Measurements from ENCODE around the gene CCDC88A.
"Not testable (repeated sequence)": the region's sequence is repeated elsewhere in the genome, so short reads cannot be mapped to it uniquely, and the experiment has no call there.

Gene CCDC88A

DNA sequence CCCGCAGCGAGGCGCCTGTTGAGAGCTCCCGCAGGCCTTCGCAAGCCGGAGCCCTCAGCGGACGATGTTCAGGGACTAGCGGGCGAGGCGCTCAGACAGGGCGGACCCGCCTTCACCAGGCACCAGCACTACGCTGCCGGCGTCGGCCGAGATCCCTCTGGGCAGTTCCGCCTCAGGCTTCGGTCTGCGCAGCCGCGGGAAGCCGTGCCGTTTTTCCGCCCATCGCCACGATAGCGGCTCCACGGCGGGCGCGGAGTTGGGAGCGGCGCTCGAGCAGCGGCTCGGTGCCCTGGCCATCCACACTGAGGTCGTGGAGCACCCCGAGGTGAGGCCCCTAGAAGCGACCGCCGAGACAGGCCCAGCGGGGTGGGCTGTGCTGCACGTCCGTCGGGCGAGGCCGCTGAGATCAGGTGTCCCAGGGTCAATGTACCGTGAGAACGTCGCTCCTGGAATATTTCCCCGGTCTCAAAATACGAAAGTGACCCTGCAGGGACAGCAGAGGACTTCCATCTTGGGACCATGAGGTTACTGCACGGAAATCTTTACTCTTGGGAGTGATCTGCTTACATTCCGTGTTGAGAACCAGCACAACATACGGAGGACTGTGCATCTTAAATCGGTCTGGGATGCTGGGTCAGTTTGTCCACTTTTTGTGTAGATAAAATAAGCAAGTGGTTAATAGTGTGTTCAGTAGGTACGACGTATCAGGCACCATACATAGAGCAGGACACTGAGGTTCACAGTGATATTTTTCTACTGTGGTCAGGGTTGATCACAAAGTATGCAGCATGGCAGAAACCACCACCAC lies 137.3 kb downstream of the CCDC88A start:
- DNase-seq, result peak; percentile 82

DNA sequence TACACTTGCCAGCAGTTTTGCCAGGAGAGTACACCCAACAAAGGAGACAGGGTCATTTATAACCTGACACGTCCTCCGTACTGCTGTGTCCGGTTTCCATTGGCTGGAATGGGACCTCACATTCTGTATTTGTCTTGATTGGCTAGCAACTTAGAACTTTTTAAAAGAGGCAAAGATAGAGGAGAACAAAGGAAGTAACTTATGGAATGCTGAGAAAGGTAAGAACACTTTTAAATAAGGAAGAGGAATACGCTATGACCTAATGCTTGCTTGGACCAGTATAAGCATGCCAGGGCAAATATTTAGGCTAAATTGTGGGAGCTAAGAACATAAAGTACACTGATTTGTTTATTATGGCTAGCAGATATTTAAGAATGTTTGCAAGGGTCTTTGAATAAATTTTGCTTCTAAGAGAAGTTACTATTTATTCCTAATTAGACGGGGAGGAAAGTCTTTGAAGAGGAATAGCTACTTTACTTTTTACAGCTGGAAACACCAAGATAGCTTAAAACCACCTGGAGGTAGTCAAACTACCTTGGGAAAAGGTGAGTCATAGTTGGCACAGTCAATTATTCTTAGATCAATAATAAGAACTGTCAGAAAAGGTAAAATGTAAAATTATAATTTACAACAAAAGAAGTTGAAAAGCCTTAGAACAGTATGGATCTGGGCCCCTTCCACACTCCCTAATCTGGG lies 138.7 kb downstream of the CCDC88A start:
- DNase-seq, result not testable (repeated sequence)

DNA sequence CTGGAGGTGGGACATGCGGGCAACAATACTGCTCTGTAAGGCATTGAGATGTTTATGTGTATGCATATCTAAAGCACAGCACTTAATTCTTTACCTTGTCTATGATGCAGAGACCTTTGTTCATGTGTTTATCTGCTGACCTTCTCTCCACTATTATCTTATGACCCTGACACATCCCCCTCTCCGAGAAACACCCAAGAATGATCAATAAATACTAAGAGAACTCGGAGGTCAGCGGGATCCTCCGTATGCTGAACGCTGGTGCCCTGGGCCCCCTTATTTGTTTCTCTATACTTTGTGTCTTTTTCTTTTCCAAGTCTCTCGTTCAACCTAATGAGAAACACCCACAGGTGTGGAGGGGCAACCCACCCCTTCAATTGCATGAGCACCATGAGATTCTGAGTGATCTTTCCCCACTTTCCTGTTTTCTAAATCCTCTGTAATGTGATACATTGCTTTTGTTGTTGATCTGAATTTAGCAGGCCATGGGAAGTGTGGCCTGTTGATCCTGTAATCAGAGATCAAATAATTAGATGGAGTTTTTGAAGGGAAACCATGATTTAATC lies 139.7 kb downstream of the CCDC88A start:
- not testable (repeated sequence) for DNase-seq

DNA sequence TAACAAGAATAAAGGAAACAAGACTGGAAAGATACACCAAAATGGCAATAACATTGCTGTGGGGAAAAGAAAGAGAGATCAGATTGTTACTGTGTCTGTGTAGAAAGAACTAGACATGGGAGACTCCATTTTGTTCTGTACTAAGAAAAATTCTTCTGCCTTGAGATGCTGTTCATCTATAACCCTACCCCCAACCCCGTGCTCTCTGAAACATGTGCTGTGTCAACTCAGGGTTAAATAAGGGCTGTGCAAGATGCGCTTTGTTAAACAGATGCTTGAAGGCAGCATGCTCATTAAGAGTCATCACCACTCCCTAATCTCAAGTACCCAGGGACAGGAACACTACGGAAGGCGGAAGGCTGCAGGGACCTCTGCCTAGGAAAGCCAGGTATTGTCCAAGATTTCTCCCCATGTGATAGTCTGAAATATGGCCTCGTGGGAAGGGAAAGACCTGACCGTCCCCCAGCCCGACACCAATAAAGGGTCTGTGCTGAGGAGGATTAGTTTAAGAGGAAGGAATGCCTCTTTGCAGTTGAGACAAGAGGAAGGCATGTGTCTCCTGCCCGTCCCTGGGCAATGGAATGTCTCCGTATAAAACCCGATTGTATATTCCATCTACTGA lies 140.3 kb downstream of the CCDC88A start:
- DNase-seq, result peak; percentile 47

DNA sequence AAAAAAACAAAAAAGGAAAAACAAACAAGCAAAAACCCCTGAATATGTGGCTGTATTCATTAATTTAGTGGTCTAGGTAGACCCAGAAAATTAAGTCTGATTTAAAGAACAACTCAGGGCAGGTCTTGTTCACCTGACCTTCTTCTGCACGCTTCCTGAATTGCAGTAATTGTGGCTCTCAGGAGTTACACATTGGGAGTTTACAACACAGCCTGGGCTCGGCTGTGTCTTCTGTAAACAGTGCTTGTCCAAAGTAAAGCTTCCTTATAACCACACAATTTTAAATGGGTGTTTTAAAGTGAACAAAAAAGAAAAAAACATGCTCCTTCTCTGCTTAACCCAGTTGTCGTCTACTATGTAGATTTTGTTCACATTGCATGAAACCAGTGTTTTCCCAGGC lies 142.3 kb downstream of the CCDC88A start:
- no peak for DNase-seq

DNA sequence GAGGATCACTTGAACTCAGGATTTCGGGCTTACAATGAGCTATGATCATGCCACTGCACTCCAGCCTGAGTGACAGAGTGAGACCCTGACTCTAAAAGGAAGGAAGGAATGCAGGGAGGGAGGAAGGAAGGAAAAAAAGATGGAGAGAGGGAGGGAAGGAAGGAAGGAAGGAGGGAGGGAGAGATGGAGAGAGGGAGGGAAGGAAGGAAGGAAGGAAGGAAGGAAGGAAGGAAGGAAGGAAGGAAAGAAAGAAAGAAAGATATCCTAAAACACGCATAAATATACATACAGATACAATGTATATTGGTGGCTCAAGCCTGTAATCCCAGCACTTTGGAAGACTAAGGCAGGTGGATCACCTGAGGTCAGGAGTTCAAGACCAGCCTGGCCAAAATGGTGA lies 145.3 kb downstream of the CCDC88A start:
- DNase-seq, result not testable (repeated sequence)

DNA sequence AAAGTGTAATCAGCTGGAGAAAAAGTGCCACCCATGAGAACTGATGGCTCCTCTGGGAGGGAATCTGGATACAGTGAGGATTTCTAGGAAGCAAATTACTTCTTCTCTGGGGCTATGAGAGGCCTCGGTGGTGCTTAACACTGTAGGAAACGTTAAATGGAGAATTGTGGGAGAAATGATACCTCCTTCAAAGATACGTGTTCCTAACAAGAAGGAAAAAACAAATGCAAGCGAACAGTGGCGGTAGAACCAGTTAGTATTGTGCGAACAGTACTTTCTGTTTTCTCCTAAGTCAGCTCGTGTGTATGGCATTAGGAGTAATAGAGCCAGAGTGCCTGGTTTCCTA lies 150.0 kb downstream of the CCDC88A start:
- no peak for DNase-seq

DNA sequence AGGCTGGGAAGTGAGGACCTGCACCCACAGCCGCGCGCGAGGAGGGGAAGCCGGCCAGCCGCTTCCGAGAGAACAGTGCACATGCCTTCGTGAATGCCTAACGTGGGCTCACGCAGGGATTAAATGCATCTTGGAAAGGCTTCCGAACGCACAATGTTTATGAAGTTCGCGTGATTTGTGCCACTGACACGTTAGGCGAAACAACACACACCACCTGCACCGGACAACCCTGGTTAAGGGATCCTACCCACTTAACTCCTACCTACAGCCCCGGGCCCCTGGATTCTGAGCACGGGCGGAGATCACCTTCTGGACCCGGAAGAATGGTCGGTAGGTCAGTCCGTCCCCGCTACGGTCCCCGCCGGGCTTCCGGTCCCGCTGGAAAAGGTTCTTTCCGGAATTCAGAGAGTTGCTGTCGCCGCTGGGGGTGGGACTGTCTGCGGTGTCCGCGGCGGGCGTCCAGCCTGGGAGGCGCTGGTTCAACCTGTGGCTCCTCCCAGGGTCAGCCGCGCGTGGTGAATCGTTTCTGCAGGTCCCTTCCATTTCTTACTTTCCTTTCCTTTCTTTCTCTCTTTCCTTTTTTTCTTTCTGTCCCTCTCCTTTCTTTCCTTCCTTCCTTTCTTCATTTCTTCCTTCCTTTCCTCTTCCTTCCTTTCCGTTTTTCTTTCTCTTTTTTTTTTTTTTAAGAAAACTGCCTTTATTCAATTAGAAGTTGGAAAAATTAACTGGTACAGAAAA lies 150.6 kb downstream of the CCDC88A start, which contains the start of gene MTIF2:
Gene MTIF2 (minus strand): TSS at position 325 of the 738 bp plus-strand sequence. CDS start 5,373 bp downstream, outside the sequence.
- DNase-seq, result peak; percentile 88

DNA sequence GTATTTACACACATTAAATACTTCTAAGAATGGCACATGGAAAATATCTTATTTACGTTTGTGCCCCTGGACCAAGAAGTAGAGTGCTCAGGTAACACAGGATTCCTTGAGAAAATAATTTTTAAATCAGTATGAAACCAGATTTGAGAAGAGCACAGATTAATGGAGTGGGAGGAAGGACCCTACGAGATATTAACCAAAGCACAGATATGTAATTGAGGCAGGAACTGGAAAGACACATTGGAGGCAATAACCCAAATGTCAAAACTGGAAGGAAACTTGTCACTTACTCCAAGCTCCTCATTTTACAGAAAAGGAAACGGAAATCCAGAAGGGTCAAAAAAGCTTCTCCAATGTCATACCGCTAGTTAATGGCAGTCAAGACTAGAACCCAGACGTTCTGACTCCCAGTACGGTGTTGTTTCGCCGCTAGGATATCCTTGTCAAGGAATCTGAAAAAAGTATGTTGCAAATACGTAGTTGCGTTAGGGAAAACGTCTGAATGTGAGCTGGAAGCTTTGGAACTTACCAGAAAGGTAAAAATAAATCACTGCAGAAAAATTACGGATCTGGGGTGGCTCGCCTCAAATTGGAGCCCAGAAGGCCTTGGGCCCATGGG lies 151.3 kb downstream of the CCDC88A start:
- DNase-seq, result no peak

DNA sequence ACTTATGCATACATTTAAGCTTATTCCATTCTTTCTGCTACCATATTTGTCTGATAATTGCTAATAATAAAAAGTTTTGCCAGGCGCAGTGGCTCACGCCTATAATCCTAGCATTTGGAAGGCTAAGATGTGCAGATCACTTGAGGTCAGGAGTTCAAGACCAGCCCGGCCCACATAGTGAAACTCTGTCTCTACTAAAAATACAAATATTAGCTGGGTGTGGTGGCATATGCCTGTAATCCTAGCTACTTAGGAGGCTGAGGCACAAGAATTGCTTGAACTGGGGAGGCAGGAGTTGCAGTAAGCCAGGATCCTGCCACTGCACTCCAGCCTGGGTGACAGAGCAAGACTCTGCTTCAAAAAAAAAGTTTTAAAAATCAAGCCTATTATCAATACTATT lies 160.1 kb downstream of the CCDC88A start:
- DNase-seq, result not testable (repeated sequence)

DNA sequence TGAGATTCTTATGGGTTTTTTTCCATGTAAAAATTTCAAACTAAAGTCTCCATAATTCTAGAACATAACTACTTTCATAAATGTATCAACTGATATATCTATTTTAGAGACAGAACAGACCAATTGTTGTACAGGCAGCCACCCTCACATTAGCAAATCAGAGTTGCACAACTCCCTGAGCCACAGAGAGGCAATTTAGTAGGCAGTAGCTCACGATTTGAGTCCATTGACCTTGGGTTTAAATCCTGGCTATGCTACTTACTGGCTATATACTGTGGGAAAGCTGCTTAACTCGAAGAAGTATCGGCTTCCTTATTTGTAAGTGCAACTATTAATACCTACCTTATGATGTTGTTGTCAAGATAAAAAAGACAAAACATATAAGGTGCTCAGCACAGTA lies 166.8 kb downstream of the CCDC88A start:
- no peak for DNase-seq

DNA sequence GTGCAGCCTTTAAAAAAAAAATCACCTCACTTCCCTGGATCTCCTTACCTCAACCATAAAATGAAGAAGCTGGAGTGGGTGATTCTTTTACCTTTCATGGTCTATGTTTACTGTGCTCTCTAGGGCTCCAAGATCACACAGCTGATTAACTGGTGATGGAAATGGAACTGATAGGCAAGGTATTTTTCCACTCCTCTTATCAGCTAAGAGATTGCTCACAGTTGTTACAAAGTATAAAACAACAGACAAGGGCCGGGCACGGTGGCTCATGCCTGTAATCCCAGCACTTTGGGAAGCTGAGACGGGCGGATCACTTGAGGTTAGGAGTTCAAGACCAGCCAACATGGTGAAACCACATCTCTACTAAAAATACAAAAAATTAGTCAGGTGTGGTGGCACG lies 172.6 kb downstream of the CCDC88A start:
- DNase-seq, result peak; percentile 77

DNA sequence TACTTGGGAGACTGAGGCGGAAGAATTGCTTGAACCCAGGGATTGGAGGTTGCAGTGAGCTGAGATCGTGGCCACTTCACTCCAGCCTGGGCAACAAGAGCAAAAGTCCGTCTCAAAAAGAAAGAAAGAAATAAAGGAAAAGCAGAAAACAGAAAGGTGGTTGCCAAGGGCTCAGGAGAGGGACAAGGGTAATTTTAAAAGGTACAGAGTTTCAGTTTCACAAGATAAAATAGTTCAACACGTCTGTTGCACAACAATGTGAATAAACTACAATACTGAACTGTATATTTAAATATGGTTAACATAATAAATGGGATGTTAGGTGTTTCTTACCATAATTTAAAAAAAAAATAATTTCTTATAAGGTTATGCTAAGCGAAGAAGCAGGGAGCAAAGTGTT lies 174.2 kb downstream of the CCDC88A start:
- DNase-seq, result no peak

DNA sequence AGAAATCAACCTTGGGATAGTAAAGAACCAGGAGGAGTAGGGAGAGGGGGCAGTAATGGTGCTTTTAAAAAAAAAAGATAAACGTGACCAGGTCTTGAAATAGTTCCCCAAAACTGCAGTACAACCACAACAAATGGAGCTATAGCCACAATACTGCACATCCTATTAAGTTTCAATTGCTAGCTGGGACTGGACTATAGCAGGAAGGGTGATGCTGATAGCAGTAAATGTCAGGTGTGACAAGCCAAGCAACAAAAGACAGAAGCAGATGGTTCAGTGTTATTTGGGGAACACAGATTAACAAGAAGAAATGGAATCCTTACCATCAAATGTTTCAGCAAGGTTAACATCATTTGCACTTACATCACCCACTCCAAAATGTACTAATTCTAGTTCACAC lies 177.0 kb downstream of the CCDC88A start:
- no peak for DNase-seq

DNA sequence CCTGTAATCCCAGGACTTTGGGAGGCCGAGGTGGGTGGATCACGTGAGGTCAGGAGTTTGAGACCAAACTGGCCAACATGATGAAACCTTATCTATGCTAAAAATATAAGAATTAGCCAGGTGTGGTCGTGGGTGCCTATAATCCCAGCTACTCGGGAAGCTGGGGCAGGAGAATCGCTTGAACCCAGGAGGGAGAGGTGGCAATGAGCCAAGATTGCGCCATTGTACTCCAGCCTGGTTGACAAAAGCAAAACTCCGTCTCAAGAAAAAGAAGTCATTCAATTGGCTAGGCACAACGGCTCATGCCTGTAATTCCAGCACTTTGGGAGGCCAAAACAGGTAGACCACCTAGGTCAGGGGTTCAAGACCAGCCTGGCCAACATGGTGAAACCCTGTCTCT lies 178.1 kb downstream of the CCDC88A start:
- DNase-seq, result not testable (repeated sequence)

DNA sequence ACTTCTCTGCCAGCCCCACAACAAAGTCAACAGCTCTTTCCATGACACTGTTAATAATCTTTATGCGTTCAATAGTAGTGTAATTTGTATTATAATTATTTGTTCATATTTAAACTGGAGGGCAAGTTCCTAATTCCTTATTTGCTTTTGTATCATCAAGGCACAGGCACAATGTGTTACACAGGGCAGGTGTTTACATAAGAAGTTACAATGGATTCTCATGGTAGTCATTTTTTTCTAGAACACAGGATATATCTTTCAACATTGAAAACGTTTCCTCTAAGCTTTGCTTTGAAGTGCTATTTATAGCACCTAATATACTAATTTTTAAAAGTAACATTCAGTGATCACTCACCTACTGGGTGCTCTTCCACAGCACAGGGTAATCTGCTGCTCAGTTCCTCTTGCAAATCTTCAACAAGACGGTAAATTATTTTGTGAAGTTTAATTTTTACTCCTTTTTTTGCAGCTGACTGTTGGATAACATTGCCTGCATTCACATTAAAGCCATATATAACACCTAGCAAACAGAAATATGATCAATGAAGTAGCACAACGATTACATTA lies 179.9 kb downstream of the CCDC88A start:
- no peak for DNase-seq
